Testis (tissue), 3 donors: Measurements from ENCODE around the gene DOCK7. TPM values are rescaled to one million over a fixed set of nuclear protein-coding genes. Genes with fewer than 3 reads are reported as not detected.
"Not testable (repeated sequence)": the region's sequence is repeated elsewhere in the genome, so short reads cannot be mapped to it uniquely, and the experiment has no call there.

ENCODE experiments used
- DNase-seq: peaks from one replicate; pipeline ENCODE4 v3.0.0-alpha.2; 2019
- H3K27ac ChIP-seq, 2 donors: fragments of 200-600 bp; sonication (generic); one replicate each; pipeline ENCODE4 v1.5.1; 2019
- H3K27me3 ChIP-seq: fragments of 200-600 bp; sonication (generic); one replicate; pipeline ENCODE4 v1.5.1; 2019
- H3K36me3 ChIP-seq: fragments of 200-600 bp; sonication (generic); one replicate; pipeline ENCODE4 v1.5.1; 2017; ENCODE audit warnings: low read depth; ENCODE audit errors: missing control alignments
- H3K4me1 ChIP-seq: fragments of 200-600 bp; sonication (generic); one replicate; pipeline ENCODE4 v1.5.1; 2019
- H3K4me3 ChIP-seq, 2 donors: fragments of 200-600 bp; sonication (generic); one replicate each; pipeline ENCODE4 v1.5.1; 2017 to 2019
- H3K9me3 ChIP-seq: fragments of 200-600 bp; sonication (generic); one replicate; pipeline ENCODE4 v1.5.1; 2017
- CTCF ChIP-seq, 3 experiments: fragments of 450-650 bp in 2 of 3; fragments of 200-600 bp in 1 of 3; sonication (generic) in 1 of 3; IDR thresholded peaks; one replicate each; pipeline ENCODE4 v1.5.1; 2016 to 2019; ENCODE audit warnings: antibody characterized with exemption in 3 of 3, mild to moderate bottlenecking in 2 of 3, moderate library complexity in 1 of 3
- POLR2A ChIP-seq: fragments of 450-650 bp; IDR thresholded peaks from one replicate; pipeline ENCODE4 v1.6.1; 2017; ENCODE audit warnings: antibody characterized with exemption, mild to moderate bottlenecking, moderate library complexity
- WGBS, 2 donors: methylation state at CpG; one replicate each; pipeline ENCODE4 v1.1.5; 2018; 5-methylcytosine and 5-hydroxymethylcytosine counted together
- intact Hi-C: fragments of 100-400 bp; cut with DNase I; formaldehyde crosslinking; loops from one replicate; pipeline ENCODE4 v1.15.1; 2023; ENCODE audit warnings: low total_unique reads
- polyA plus RNA-seq: library from polyadenylated mRNA; stranded (reverse); fragments of 350-450 nt; fragmentation: Illumina TruSeq; extraction: RNeasy Lipid Tissue Mini Kit (QIAGEN cat#74804); gene quantifications from one replicate; pipeline ENCODE4 v1.2.3, GENCODE V29; 2014; ENCODE audit warnings: low read depth, low replicate concordance; ENCODE audit not compliant: insufficient read depth
- total RNA-seq, 2 donors: library from RNA; depleted of rRNA; stranded (reverse); fragments of >200 nt; gene quantifications; one replicate each; pipeline ENCODE4 v1.2.3, GENCODE V29; 2016

The DOCK7 gene
- total and polyA plus RNA-seq, 3 donors from 2014 or later: 42.2 to 122 (median 94.3) TPM

- H3K9me3 ChIP-seq: no peaks in the 10 kb centered on the region
- TF ChIP-seq CTCF (IDR thresholded peaks at IDR 0.05): no peak
- no peak overlapping the region for H3K27ac ChIP-seq
- no peaks in the 10 kb centered on the region for H3K27me3 ChIP-seq
- H3K4me3 ChIP-seq: no peak overlapping the region
- DNase-seq: no peak
- intact Hi-C loops: no loop called here
- H3K36me3 ChIP-seq: no peaks in the 10 kb centered on the region
- peaks cover 26% of the 10 kb centered on the region for H3K4me1 ChIP-seq
Measured at GRCh38 chr1:62722796-62723195, 34.6 kb upstream of the DOCK7 start.

- H3K9me3 ChIP-seq: no peaks in the 10 kb centered on the region
- TF ChIP-seq POLR2A (no peak), CTCF (IDR thresholded peaks at IDR 0.05) (no peak)
- DNase-seq: peak; percentile 32
- H3K36me3 ChIP-seq: no peaks in the 10 kb centered on the region
- H3K4me1 ChIP-seq: peaks cover 25% of the 10 kb centered on the region
- H3K4me3 ChIP-seq: no peak overlapping the region
- H3K27ac ChIP-seq: peak overlapping the region; percentile 26
- intact Hi-C loops: no loop called here
- 55 to 74% methylated on average over 4 of the region's 4 CpGs for WGBS, 2 donors
- H3K27me3 ChIP-seq: no peaks in the 10 kb centered on the region
Measured at GRCh38 chr1:62720946-62721554, 32.9 kb upstream of the DOCK7 start.

- H3K36me3 ChIP-seq, intact Hi-C loops, DNase-seq, H3K27ac ChIP-seq, H3K4me3 ChIP-seq, H3K27me3 ChIP-seq, H3K9me3 ChIP-seq, H3K4me1 ChIP-seq: not testable (repeated sequence)
- WGBS, 2 donors: 98 to 100% methylated on average over 2 of the region's 2 CpGs
Measured at GRCh38 chr1:62718400-62718799, 30.2 kb upstream of the DOCK7 start.

GRCh38 chr1:62717483-62717882 is 29.3 kb upstream of the DOCK7 start:
- H3K36me3 ChIP-seq: no peaks in the 10 kb centered on the region
- TF ChIP-seq POLR2A: no peak
- TF ChIP-seq CTCF (IDR thresholded peaks at IDR 0.05): no peak
- H3K27me3 ChIP-seq: no peaks in the 10 kb centered on the region
- intact Hi-C loops: no loop called here
- H3K27ac ChIP-seq: no peak overlapping the region
- H3K4me3 ChIP-seq: no peak overlapping the region
- no peaks in the 10 kb centered on the region for H3K9me3 ChIP-seq
- DNase-seq: no peak
- WGBS, 2 donors: 93 to 97% methylated on average over 4 to 6 of the region's 6 CpGs
- peaks cover 9% of the 10 kb centered on the region for H3K4me1 ChIP-seq

GRCh38 chr1:62716397-62716796 is 28.2 kb upstream of the DOCK7 start:
- H3K36me3 ChIP-seq: no peaks in the 10 kb centered on the region
- H3K4me3 ChIP-seq: no peak overlapping the region
- WGBS, 2 donors: 72 to 75% methylated on average over 3 of the region's 3 CpGs
- TF ChIP-seq POLR2A: no peak
- TF ChIP-seq CTCF (IDR thresholded peaks at IDR 0.05): no peak
- no peak overlapping the region for H3K27ac ChIP-seq
- H3K9me3 ChIP-seq: no peaks in the 10 kb centered on the region
- no peak for DNase-seq
- no peaks in the 10 kb centered on the region for H3K27me3 ChIP-seq
- H3K4me1 ChIP-seq: peaks cover 7% of the 10 kb centered on the region
- intact Hi-C loops: no loop called here
